Measurements from ENCODE around the gene FOLR1. TPM values are rescaled to one million over a fixed set of nuclear protein-coding genes. Genes with fewer than 3 reads are reported as not detected.
A peak's percentile ranks its signal among the peaks of the same experiment; 100 is the strongest.

FOLR1 gene
- total RNA-seq, 1 experiment from 2014 or later, result 93.4 TPM

DNA sequence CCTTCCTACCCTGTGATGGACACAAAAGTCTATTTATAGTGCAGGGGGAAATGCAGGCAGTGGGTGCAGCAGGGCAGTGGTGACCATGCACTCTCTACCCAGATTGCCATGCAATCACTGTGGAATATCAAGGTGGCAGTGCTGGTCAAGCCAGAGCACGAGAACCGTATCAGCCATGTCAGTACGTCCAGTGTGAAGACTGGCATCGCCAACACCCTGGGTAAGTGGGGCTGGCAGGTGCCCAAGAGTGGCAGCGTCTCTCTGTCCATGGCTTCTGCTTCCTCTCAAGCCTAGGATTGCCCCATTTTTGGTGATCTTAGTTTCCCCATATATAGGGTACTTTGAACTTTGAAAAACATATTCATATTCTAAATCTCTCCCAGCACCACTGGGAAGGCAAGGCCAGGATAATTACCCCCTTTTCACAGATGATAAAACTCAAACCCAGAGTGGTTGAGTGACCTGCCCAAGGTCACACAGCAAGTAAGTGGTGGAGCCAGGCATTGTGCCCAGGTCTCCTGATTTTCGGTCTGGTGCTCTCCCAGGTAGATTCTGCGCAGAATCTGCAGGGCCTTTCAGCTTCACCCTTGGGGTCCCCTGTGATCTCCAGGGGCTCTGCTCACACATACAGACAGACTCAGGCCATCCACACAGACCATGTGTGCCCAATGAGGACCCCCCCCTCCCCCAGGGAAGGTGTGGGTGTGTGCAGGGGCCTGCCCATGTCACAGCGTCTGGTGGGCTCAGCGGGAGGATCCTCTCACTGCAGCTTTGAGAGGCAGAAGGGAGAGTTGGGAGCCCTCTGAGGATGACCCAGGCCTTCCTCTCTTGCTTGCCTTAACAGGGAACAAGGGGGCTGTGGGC lies 39.7 kb downstream of the FOLR1 start:
- H3K4me3 ChIP-seq (ENCODE audit: low read depth, low read length), result no peak overlapping the region
- no peaks in the 10 kb centered on the region for H3K9me3 ChIP-seq
- H3K27me3 ChIP-seq (replicated peaks; ENCODE audit: control insufficient read depth, insufficient read depth, low read length), result no peaks in the 10 kb centered on the region
- Mint-ChIP-seq H3K9me3 (ENCODE audit: unreplicated experiment) (no peaks in the 10 kb centered on the region), H3K27ac (ENCODE audit: unreplicated experiment) (no peak overlapping the region), H3K27me3 (ENCODE audit: insufficient read depth, unreplicated experiment) (no peaks in the 10 kb centered on the region), H3K36me3 (ENCODE audit: insufficient read depth, unreplicated experiment) (peaks cover 91% of the 10 kb centered on the region), H3K4me1 (ENCODE audit: low read depth, unreplicated experiment) (no peaks in the 10 kb centered on the region), H3K4me3 (ENCODE audit: unreplicated experiment) (no peak overlapping the region)
- DNase-seq, result peak in 1 of 2 experiments; percentile 36
- CTCF ChIA-PET, result no interaction called here
- POLR2A ChIA-PET, result no interaction called here
- H3K36me3 ChIP-seq (ENCODE audit: control insufficient read depth, insufficient read depth, low read length), result peaks cover 22% of the 10 kb centered on the region
- no TSS peak for BruUV-seq (replicated peaks)
- intact Hi-C loops (cut with micrococcal nuclease; ENCODE audit: unreplicated experiment), result no loop called here
- no peak for TF ChIP-seq CTCF (IDR thresholded peaks at IDR 0.05; ENCODE audit: insufficient read depth in 1 of 2, low read depth in 1 of 2, low read length in 1 of 2, severe bottlenecking in 1 of 2, unreplicated experiment in 1 of 2)
- H3K4me1 ChIP-seq, result peaks cover 8% of the 10 kb centered on the region

- ChIA-PET POLR2A (no interaction called here), CTCF (interaction anchor here (0.9 kb wide), 1 partner anchor 357 kb away, joined by 3 read pairs; no protein-coding TSS in a partner anchor)
- Mint-ChIP-seq H3K27ac (ENCODE audit: unreplicated experiment) (no peak overlapping the region), H3K9me3 (ENCODE audit: unreplicated experiment) (no peaks in the 10 kb centered on the region), H3K36me3 (ENCODE audit: insufficient read depth, unreplicated experiment) (peaks cover 91% of the 10 kb centered on the region), H3K4me3 (ENCODE audit: unreplicated experiment) (no peak overlapping the region), H3K27me3 (ENCODE audit: insufficient read depth, unreplicated experiment) (no peaks in the 10 kb centered on the region), H3K4me1 (ENCODE audit: low read depth, unreplicated experiment) (no peaks in the 10 kb centered on the region)
- Histone ChIP-seq H3K4me3 (ENCODE audit: low read depth, low read length) (no peak overlapping the region), H3K36me3 (ENCODE audit: control insufficient read depth, insufficient read depth, low read length) (peaks cover 25% of the 10 kb centered on the region), H3K27me3 (replicated peaks; ENCODE audit: control insufficient read depth, insufficient read depth, low read length) (no peaks in the 10 kb centered on the region), H3K9me3 (no peaks in the 10 kb centered on the region), H3K4me1 (0 out of 2 replicates have a peak, but pooled peaks cover 3% of the 10 kb centered on the region)
- no TSS peak for BruUV-seq (replicated peaks)
- peak in 1 of 2 experiments; percentile 35 for DNase-seq
- intact Hi-C loops (cut with micrococcal nuclease; ENCODE audit: unreplicated experiment), result no loop called here
- no peak for TF ChIP-seq CTCF (IDR thresholded peaks at IDR 0.05; ENCODE audit: insufficient read depth in 1 of 2, low read depth in 1 of 2, low read length in 1 of 2, severe bottlenecking in 1 of 2, unreplicated experiment in 1 of 2)
Observed at GRCh38 chr11:72232260-72233055, 40.5 kb downstream of the FOLR1 start.

DNA sequence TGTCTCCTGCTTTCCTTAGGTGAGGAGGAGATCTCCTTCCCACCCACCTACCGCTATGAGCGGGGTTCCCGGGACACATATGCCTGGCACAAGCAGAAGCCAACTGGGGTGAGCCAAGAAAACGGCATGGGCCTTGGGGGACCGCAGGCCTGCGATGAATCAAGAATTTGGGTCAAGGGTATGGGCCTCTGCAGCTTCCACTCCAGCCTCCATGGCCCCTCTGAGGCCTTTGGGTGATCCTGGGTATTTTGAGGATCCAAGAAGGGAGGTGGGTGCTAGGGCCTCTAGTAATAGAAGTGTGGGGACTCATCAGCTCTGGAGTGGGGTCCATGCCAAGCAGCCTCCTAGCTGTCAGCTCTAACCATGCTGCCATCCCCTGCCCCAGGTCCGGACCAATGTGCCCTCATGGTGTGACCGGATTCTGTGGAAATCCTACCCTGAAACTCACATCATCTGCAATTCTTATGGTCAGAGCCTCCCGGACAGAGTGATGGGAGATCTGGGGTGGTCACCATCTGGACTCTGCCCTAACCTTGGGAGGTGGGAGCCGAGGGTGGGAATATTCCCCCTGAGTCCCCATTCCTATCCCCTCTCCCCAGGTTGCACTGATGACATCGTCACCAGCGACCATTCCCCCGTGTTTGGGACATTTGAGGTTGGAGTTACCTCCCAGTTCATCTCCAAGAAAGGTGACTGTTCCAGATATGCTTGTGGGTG lies 41.3 kb downstream of the FOLR1 start:
- H3K4me3 Mint-ChIP-seq (ENCODE audit: unreplicated experiment), result no peak overlapping the region
- no peaks in the 10 kb centered on the region for H3K9me3 Mint-ChIP-seq (ENCODE audit: unreplicated experiment)
- peaks cover 91% of the 10 kb centered on the region for H3K36me3 Mint-ChIP-seq (ENCODE audit: insufficient read depth, unreplicated experiment)
- Histone ChIP-seq H3K9me3 (no peaks in the 10 kb centered on the region), H3K36me3 (ENCODE audit: control insufficient read depth, insufficient read depth, low read length) (peaks cover 28% of the 10 kb centered on the region), H3K4me1 (0 out of 2 replicates have a peak, but pooled peaks cover 4% of the 10 kb centered on the region), H3K4me3 (ENCODE audit: low read depth, low read length) (no peak overlapping the region), H3K27me3 (replicated peaks; ENCODE audit: control insufficient read depth, insufficient read depth, low read length) (no peaks in the 10 kb centered on the region)
- POLR2A ChIA-PET, result no interaction called here
- no peaks in the 10 kb centered on the region for H3K27me3 Mint-ChIP-seq (ENCODE audit: insufficient read depth, unreplicated experiment)
- no peaks in the 10 kb centered on the region for H3K4me1 Mint-ChIP-seq (ENCODE audit: low read depth, unreplicated experiment)
- intact Hi-C loops (cut with micrococcal nuclease; ENCODE audit: unreplicated experiment), result no loop called here
- TF ChIP-seq CTCF (IDR thresholded peaks at IDR 0.05; ENCODE audit: insufficient read depth in 1 of 2, low read depth in 1 of 2, low read length in 1 of 2, severe bottlenecking in 1 of 2, unreplicated experiment in 1 of 2), result no peak
- H3K27ac Mint-ChIP-seq (ENCODE audit: unreplicated experiment), result no peak overlapping the region
- CTCF ChIA-PET, result interaction anchor here (0.9 kb wide), 1 partner anchor 357 kb away, joined by 3 read pairs; no protein-coding TSS in a partner anchor
- no TSS peak for BruUV-seq (replicated peaks)
- DNase-seq, result no peak
